HG02623 (cell line): Measurements from ENCODE around the gene ZNF827.

Experiments used
- ATAC-seq: cut with Tn5 transposase; IDR thresholded peaks from one replicate; pipeline ENCODE4 v1.9.1; 2021; ENCODE audit warnings: moderate library complexity; ENCODE audit not compliant: unreplicated experiment

ZNF827 gene

GRCh38 chr4:145769450-145770037, 169.1 kb downstream of the ZNF827 start:
- no peak for ATAC-seq

DNA sequence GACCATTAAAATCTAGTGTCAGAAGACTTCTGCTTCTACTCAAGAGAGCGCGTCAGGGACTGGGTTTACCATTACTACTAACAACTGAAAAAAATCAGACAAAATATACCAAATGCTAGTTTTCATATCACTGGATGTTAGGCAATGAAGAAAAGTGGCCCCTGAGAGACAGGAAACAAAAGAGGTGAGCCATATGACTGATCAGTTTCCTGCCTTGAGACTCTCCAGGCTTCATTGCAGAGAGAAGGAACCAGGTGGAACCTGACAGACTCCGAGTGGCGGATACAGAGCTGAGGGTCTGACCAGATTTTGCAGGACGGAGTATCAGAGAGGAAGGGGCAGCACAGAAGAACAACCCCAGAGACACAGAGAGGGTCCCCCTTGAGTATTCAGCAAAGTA, 172.3 kb downstream of the ZNF827 start:
- no peak for ATAC-seq

GRCh38 chr4:145763399-145763798, 175.2 kb downstream of the ZNF827 start:
- no peak for ATAC-seq

- no peak for ATAC-seq
These were observed 175.9 kb downstream of the ZNF827 start for GRCh38 chr4:145762719-145763118.

DNA sequence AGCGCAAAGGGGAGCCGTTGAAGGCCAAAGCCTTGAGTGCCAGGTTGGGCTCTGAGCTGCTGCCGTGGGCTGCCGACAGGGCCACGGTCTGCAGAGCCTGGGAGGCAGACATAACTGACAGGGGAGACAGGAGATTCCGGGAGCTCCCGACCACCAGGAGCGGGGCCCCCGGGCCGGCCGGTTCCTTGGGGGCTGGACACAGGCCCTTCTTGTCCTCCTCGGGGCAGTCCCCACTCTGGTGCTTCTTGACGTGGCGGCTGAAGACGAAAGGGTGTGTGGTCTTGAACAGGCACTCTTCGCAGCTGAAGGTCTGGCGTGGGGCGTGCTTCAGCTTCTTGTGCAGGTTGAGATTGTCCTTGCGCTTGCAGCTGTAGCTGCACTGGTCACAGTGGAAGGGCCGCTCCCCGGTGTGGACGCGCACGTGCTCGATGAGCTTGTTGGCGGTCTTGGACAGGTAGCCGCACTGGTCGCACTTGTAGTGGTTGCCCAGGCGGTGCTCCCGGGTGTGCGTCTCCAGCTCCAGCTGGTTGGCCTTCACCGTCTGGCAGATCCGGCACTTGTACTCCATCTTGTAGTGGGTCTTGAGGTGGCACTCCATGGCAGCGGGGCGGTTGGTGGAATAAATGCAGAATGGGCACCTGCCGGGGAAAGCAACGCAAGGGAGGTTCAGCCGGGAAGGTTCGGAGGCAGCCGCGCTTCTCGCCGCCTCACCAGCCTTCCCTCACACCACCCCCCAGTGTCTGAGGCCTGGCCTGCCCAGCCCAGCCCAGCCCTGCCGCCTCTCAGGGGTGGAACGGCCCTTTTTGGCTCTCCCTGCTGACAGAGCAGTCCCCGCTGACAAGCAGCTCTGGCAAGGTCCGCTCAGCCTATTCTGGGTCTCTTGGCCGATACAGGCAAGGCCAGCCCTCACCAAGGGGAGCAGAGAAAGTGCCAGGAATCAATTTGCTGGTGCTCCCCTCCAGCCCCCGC, 177.4 kb downstream of the ZNF827 start:
- ATAC-seq: no peak

DNA sequence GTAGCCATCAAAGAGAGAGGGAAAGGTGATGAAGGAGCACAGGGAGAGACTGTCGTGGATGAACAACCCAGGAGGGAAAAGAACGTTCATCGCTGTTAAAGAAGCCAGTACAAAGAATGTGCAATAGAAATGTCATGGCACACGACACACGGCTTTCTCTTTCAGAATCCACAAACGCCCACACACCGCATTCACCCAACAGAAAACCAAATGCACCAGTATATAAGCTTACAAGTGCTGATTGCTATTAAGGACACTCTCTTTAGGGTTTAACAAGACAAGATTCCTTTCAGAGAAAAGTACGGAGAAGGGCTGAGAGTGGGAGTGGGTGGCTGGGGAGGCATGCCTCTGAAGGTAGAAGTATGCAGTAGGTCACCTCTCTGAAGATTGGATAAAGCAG, 178.4 kb downstream of the ZNF827 start:
- no peak for ATAC-seq

DNA sequence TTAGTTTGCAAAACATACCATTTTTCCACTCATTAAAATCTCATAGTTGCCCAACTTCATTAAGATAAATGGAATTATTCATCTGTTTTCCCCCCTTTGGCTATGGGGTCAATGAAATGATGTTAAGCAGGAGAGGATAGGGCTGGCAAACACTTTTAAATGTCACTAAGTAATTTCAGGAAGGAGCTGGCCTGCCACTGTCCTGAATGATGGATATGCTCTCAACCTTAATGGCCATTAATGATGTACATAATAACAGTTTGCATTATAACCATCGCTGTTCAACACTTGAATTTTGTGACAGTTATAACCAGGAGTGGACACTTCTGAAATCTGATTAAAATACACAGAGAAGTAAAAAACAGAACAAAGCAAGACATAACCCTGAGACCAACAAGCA, 181.4 kb downstream of the ZNF827 start:
- ATAC-seq: no peak

GRCh38 chr4:145756244-145756643, 182.4 kb downstream of the ZNF827 start:
- ATAC-seq: no peak

DNA sequence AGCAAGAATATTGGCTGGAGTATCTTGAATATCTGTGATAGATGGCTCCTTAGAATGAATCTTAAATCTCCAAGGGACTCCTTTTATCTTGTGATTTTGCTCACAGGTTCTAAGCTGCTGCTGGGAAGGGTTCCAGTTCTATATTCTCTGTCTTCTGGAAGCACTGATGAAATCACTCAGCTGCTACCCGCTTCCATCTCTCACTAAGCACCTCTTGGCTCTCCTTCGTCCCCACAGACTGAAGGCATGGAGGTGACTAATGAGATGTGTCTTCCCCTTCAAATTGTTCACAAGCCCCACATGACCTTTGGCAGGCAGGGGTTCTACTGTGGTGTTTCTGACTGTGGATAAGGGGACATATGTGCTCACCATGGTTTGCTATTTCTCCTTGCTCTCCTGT, 182.8 kb downstream of the ZNF827 start:
- no peak for ATAC-seq

DNA sequence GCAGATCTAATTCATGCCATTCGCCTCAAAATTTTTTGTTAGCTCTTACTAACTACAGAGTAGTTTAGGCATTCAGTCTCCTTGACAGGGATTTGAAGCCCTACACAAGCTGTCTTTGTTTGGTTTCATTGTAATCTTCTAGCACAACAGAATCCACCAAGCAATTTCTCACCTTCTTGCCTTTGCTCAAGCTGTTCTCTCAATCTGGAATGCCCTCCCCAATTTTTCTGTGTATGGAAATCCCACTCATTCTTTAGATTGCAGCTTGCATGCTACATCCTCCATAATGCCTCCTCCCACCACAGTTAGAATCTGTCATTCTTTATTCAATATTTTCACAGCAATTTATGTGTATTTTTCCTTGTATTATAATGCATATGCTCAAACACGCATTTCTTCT, 195.0 kb downstream of the ZNF827 start:
- no peak for ATAC-seq

DNA sequence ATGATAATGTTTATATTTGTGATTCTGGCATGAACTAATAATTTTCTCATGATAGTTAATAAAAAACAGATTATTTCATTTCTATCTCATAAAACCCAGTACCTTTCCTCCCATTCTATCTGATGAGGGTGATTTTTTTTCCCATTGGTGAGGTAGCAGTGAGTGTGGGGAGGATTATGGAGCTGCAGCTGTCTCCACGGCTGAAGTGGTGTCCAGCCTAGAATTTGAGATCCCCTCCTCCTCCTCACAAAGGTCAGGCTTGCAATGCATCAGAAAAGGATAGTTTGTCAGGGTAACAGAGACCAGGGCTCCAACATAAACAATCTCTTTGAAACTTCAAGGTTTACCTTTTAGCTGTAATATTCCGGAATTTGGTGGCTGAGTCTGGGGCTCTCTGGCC, 197.8 kb downstream of the ZNF827 start:
- no peak for ATAC-seq

GRCh38 chr4:145739845-145740244, 198.8 kb downstream of the ZNF827 start:
- ATAC-seq: no peak

DNA sequence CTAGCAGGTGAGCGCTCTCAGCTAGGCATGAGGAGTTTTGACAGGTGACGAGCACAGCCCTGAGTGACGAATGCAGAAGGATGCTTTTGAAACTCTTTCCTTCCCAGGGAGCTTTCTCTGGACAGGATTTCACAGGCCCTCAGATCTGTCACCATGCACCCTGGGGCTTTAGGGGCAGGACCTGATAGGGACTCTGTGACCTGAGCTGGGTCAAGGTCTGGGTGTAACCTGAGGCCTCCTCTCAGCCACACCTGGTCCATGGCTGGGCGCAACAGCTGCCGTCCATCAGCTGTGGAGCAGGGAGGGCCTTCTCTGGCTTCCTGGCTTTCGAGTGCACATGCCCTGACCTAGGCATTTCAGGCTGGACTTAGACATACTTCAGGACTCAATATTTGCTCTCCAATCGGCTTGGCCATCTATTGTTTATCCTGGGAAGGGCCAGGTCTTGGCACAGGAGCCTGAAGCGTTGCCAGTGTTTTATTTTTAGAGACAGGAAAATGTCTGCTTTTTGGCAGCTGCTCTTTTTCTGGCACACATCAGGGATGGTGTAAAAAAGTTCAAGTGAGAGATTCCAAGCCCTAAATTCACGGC, 202.3 kb downstream of the ZNF827 start:
- no peak for ATAC-seq

DNA sequence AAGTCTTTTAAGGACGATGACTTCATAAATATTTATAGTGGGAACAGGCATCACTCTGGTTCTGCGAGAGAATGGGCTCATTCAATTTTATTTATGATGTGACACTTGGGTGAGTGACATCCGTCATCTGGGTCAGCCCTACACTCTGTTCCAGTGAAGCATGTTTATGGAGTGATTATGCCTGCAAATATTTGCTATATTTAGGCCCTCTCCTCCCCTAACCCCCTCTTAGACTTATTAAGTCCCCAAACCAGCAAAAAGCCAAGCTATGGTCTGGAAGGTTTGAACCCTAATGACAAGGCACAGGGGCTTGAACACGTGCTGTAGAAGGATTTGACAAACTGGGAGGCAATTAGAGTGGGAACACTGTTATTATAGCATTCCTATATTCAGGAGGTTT, 202.8 kb downstream of the ZNF827 start:
- ATAC-seq: no peak

DNA sequence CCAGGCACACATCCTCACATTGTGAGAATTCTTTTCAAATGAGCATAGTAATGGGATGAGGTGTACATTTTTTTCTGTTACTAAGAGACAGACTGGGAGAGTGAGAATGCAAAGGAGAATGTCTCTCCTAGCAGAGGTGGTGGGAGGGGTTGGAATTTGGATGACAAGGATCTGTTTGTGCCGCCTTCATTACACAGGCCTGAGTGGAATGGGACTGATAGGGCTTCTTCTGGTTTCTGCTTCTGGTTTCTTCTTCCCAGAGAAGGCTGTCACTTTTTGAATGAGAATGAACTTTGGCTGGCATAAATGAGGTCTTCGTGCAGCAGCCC, 203.3 kb downstream of the ZNF827 start:
- no peak for ATAC-seq

- ATAC-seq: no peak
These were observed 203.9 kb downstream of the ZNF827 start for GRCh38 chr4:145734576-145735346.

DNA sequence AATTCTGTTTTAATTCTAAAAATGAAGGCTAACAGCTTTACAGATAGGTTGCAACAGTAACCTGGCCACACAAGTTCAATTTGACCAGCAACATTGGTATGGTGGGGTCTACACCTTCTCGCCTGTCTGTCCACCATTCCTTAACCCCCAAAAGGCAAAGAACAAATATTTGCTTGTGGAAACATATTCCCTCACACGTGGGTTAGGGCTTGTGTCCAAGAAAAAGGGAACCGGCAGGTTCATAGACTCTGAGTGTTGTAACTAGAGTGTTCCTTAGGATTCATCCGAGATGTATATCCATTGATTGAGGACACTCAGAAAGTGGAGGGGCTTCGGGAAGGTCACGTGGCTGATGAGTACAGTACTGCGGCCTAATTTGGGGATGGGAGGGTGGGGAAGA, 204.6 kb downstream of the ZNF827 start:
- ATAC-seq: no peak

DNA sequence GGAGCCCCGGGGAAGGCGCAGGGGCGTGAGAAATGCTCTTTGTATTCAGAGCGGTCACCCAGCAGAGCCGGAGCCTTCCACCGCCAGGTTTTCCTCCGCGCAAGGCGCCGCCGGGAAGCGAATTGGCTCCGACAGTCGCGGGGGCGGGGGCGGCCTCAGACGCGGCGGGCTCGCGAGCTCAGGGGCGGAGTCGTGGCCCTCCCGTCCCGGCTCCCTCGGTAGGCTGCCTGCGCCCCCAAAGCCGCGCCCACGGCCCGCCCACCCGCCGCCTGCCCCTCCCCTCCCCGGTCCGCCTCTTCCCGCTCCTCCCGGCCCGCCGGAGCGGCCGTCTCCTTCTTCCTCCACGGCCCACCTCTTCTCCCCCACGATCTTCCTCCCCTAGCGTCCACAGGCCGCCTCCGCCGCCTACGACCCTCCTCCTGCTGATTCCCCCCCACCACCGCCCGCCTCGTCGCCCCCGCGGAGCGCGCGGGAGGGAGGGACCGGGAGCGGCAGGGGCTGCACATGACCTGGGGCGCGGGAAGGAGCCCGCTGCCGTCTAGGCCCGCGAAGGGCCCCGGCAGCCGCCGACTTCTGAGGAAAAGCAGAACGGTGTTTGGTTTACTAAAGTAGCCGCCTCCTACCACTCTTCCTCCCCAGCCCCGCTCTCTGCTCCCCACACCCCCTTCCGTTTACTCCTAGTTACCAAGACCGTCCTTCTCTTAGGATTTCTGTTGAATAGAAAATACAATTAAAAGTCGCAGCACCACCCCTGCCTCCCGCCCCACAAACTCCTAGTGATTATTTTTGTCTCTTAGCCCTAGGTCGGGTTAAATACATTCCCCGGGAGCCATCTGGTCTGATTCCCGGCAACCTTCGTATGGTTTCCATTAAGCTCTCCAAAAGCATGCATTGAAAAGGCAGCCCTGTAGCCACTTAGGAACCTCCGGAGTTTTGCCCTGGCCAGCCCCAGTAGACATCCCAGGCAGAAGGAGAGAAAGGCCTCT, 205.4 kb downstream of the ZNF827 start:
- ATAC-seq: peak; percentile 94

GRCh38 chr4:145732001-145732815, 206.4 kb downstream of the ZNF827 start:
- no peak for ATAC-seq
